HepG2 (cell line): ENCODE results near the gene NT5DC2. TPM values are rescaled to one million over a fixed set of nuclear protein-coding genes. Genes with fewer than 3 reads are reported as not detected.

Experiments used
- ARID4A ChIP-seq: sonication (generic); formaldehyde crosslinking; IDR thresholded peaks from 2 replicates; pipeline ENCODE4 v1.5.0; 2020; ENCODE audit warnings: mild to moderate bottlenecking, missing genetic modification reagents, borderline replicate concordance
- FOXK2 ChIP-seq: fragments of 450-650 bp; IDR thresholded peaks from 2 replicates; pipeline ENCODE4 v1.6.1; 2016
- SMAD9 ChIP-seq: sonication (generic); formaldehyde crosslinking; IDR thresholded peaks from 2 replicates; pipeline ENCODE4 v1.5.1; 2020; ENCODE audit warnings: mild to moderate bottlenecking, missing genetic modification reagents
- ZBTB21 ChIP-seq: sonication (generic); formaldehyde crosslinking; IDR thresholded peaks from 2 replicates; pipeline ENCODE4 v1.4.0; 2020; ENCODE audit warnings: missing genetic modification reagents
- ZIK1 ChIP-seq: sonication (generic); formaldehyde crosslinking; IDR thresholded peaks from 2 replicates; pipeline ENCODE4 v1.5.0; 2020; ENCODE audit warnings: mild to moderate bottlenecking, low read depth, missing genetic modification reagents, borderline replicate concordance
- ZMAT3 ChIP-seq: sonication (generic); formaldehyde crosslinking; conservative IDR thresholded peaks from 2 replicates; pipeline ENCODE4 v1.7.0; 2021; ENCODE audit warnings: missing genetic modification reagents
- ZNF224 ChIP-seq: sonication (generic); formaldehyde crosslinking; IDR thresholded peaks from 2 replicates; pipeline ENCODE4 v1.5.0; 2020; ENCODE audit warnings: mild to moderate bottlenecking, missing genetic modification reagents
- ZNF563 ChIP-seq: sonication (generic); formaldehyde crosslinking; IDR thresholded peaks from 2 replicates; pipeline ENCODE4 v1.8.0; 2022; ENCODE audit warnings: mild to moderate bottlenecking, moderate library complexity, missing genetic modification reagents
- ZNF768 ChIP-seq: sonication (generic); formaldehyde crosslinking; IDR thresholded peaks from 2 replicates; pipeline ENCODE4 v1.4.0; 2020; ENCODE audit warnings: missing genetic modification reagents
- ZNF83 ChIP-seq: sonication (generic); formaldehyde crosslinking; IDR thresholded peaks from 2 replicates; pipeline ENCODE4 v1.4.0; 2020; ENCODE audit warnings: missing genetic modification reagents, mild to moderate bottlenecking, borderline replicate concordance
- polyA plus RNA-seq, 8 experiments: library from polyadenylated mRNA; depleted of rRNA in 3 of 8; stranded (reverse) in 7 of 8; unstranded in 1 of 8; fragments of >200 nt; fragmentation: Illumina TruSeq in 4 of 8; extraction: Trizol in 4 of 8; gene quantifications; 2 replicates each; pipeline versions ENCODE4 v1.2.1 to v1.2.3, GENCODE V29; 2011 to 2016; ENCODE audit warnings: low read depth in 4 of 8, missing spikeins in 1 of 8, mixed read lengths in 1 of 8; ENCODE audit not compliant: insufficient read depth in 1 of 8
- total RNA-seq, 5 experiments: library from RNA; depleted of rRNA; stranded (reverse); fragments of >200 nt; fragmentation: Illumina TruSeq; extraction: Trizol; gene quantifications; 2 replicates each; pipeline ENCODE4 v1.2.3, GENCODE V29; 2016; ENCODE audit warnings: low read depth in 1 of 5
- TF ChIP-seq, protein P1 (sequence below): sonication (generic); formaldehyde crosslinking; IDR thresholded peaks from 2 replicates; pipeline ENCODE4 v1.4.0; 2020; ENCODE audit warnings: low read depth, mild to moderate bottlenecking, missing genetic modification reagents
- TF ChIP-seq, protein P2 (sequence below), 2 experiments: IDR thresholded peaks; 2 replicates each; pipeline ENCODE4 v1.6.1; 2011 to 2012; ENCODE audit warnings: low read length in 2 of 2, borderline replicate concordance in 1 of 2, low read depth in 1 of 2, mild to moderate bottlenecking in 1 of 2, moderate library complexity in 1 of 2
- TF ChIP-seq, protein P3 (sequence below): sonication (generic); formaldehyde crosslinking; IDR thresholded peaks from 2 replicates; pipeline ENCODE4 v1.4.0; 2020; ENCODE audit warnings: missing genetic modification reagents, borderline replicate concordance
- TF ChIP-seq, protein P4 (sequence below): sonication (generic); formaldehyde crosslinking; IDR thresholded peaks from 2 replicates; pipeline ENCODE4 v1.4.0; 2020; ENCODE audit warnings: mild to moderate bottlenecking, low read depth, missing genetic modification reagents

NT5DC2 gene
- total and polyA plus RNA-seq, 2 of the 13 experiments (the other 11 are each of a cell fraction or from before 2014, with no cell fraction given): 131 to 240 TPM

DNA sequence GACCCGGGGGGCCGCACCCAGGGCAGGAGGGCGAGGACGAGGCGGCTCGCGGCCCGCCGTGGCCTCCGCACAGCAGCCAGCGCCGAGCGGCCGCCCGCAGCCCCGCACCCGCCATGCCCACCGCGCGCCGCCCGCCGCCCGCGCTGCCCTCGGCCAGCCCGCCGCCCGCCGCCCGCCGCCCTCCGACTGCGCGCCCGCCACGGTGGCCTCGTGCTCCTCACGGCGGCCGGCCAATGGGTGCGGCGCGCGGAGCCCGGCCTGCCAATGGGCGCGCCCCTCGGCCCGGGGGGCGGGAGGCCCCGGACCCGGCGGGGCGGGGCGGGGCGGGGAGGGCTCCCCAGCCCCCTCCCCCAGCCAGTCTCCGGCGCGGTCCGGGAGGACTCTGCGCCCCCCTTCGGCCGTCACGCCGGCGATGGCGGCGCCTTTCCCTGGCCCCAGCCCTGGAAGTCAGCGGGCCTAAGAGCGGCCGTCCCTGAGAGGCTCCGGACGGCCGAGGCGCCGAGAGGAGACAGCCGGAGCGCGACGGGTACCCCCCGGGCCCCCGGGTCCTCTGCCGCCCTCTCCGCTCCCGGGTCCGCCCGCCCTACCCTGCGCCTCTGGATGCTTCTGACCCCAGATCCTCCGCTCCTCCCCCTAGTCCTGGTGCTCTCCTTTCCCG lies at the start of gene NT5DC2 (continued):
- TF ChIP-seq ARID4A (CRISPR knock-in tag): peak; percentile 24; the same call in 1 of the 2 replicates
- no peak for TF ChIP-seq ZIK1 (CRISPR knock-in tag)
- no peak for TF ChIP-seq ZNF224 (CRISPR knock-in tag)
- no peak for TF ChIP-seq ZBTB21 (CRISPR knock-in tag)
- TF ChIP-seq FOXK2: no peak
- no peak for TF ChIP-seq SMAD9 (CRISPR knock-in tag)
- peak; percentile 67; the same call in 1 of the 2 replicates for TF ChIP-seq ZMAT3
- no peak for TF ChIP-seq ZNF768 (CRISPR knock-in tag)
- peak; percentile 98 for TF ChIP-seq ZNF563 (CRISPR knock-in tag)
- TF ChIP-seq, protein P1, sequence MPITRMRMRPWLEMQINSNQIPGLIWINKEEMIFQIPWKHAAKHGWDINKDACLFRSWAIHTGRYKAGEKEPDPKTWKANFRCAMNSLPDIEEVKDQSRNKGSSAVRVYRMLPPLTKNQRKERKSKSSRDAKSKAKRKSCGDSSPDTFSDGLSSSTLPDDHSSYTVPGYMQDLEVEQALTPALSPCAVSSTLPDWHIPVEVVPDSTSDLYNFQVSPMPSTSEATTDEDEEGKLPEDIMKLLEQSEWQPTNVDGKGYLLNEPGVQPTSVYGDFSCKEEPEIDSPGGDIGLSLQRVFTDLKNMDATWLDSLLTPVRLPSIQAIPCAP (CRISPR knock-in tag): no peak
- TF ChIP-seq, protein P2, sequence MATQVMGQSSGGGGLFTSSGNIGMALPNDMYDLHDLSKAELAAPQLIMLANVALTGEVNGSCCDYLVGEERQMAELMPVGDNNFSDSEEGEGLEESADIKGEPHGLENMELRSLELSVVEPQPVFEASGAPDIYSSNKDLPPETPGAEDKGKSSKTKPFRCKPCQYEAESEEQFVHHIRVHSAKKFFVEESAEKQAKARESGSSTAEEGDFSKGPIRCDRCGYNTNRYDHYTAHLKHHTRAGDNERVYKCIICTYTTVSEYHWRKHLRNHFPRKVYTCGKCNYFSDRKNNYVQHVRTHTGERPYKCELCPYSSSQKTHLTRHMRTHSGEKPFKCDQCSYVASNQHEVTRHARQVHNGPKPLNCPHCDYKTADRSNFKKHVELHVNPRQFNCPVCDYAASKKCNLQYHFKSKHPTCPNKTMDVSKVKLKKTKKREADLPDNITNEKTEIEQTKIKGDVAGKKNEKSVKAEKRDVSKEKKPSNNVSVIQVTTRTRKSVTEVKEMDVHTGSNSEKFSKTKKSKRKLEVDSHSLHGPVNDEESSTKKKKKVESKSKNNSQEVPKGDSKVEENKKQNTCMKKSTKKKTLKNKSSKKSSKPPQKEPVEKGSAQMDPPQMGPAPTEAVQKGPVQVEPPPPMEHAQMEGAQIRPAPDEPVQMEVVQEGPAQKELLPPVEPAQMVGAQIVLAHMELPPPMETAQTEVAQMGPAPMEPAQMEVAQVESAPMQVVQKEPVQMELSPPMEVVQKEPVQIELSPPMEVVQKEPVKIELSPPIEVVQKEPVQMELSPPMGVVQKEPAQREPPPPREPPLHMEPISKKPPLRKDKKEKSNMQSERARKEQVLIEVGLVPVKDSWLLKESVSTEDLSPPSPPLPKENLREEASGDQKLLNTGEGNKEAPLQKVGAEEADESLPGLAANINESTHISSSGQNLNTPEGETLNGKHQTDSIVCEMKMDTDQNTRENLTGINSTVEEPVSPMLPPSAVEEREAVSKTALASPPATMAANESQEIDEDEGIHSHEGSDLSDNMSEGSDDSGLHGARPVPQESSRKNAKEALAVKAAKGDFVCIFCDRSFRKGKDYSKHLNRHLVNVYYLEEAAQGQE (IDR thresholded peaks at IDR 0.05; ENCODE audit: borderline replicate concordance in 1 of 2, low read depth in 1 of 2, low read length in 2 of 2): no peak
- TF ChIP-seq ZNF83 (CRISPR knock-in tag): no peak
- TF ChIP-seq, protein P3, sequence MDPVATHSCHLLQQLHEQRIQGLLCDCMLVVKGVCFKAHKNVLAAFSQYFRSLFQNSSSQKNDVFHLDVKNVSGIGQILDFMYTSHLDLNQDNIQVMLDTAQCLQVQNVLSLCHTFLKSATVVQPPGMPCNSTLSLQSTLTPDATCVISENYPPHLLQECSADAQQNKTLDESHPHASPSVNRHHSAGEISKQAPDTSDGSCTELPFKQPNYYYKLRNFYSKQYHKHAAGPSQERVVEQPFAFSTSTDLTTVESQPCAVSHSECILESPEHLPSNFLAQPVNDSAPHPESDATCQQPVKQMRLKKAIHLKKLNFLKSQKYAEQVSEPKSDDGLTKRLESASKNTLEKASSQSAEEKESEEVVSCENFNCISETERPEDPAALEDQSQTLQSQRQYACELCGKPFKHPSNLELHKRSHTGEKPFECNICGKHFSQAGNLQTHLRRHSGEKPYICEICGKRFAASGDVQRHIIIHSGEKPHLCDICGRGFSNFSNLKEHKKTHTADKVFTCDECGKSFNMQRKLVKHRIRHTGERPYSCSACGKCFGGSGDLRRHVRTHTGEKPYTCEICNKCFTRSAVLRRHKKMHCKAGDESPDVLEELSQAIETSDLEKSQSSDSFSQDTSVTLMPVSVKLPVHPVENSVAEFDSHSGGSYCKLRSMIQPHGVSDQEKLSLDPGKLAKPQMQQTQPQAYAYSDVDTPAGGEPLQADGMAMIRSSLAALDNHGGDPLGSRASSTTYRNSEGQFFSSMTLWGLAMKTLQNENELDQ (CRISPR knock-in tag): no peak
- TF ChIP-seq, protein P4, sequence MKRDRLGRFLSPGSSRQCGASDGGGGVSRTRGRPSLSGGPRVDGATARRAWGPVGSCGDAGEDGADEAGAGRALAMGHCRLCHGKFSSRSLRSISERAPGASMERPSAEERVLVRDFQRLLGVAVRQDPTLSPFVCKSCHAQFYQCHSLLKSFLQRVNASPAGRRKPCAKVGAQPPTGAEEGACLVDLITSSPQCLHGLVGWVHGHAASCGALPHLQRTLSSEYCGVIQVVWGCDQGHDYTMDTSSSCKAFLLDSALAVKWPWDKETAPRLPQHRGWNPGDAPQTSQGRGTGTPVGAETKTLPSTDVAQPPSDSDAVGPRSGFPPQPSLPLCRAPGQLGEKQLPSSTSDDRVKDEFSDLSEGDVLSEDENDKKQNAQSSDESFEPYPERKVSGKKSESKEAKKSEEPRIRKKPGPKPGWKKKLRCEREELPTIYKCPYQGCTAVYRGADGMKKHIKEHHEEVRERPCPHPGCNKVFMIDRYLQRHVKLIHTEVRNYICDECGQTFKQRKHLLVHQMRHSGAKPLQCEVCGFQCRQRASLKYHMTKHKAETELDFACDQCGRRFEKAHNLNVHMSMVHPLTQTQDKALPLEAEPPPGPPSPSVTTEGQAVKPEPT (CRISPR knock-in tag): no peak; the same call in 1 of the 2 replicates
